COLO668 (cell line): ENCODE data around the gene FAM184A.
"Not testable (repeated sequence)": the region's sequence is repeated elsewhere in the genome, so short reads cannot be mapped to it uniquely, and the experiment has no call there.

Source experiments
- DNase-seq: peaks from one replicate; lab custom pipeline; 2025; ENCODE audit not compliant: unreplicated experiment; lab: John Stamatoyannopoulos, UW

FAM184A gene

DNA sequence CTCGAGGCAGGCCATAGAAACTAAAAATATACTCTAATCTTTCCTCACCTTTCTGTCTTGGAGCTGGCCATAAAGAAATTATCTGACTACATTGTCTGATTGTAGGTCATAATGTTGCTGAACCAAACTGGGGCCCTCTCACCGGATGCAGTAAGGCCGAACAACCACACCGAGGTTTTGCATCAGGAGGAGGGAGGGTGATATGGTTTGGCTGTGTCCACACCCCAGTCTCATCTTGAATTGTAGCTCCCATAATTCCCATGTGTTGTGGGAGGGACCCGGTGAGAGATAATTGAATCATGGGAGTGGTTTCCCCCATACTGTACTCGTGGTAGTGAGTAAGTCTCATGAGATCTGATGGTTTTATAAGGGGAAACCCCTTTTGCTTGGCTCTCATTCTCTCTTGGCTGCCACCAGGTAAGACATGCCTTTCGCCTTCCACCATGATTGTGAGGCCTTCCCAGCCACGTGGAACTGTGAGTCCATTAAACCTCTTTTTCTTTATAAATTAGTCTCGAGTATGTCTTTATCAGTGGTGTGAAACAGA lies 19.4 kb upstream of the FAM184A start:
- not testable (repeated sequence) for DNase-seq

DNA sequence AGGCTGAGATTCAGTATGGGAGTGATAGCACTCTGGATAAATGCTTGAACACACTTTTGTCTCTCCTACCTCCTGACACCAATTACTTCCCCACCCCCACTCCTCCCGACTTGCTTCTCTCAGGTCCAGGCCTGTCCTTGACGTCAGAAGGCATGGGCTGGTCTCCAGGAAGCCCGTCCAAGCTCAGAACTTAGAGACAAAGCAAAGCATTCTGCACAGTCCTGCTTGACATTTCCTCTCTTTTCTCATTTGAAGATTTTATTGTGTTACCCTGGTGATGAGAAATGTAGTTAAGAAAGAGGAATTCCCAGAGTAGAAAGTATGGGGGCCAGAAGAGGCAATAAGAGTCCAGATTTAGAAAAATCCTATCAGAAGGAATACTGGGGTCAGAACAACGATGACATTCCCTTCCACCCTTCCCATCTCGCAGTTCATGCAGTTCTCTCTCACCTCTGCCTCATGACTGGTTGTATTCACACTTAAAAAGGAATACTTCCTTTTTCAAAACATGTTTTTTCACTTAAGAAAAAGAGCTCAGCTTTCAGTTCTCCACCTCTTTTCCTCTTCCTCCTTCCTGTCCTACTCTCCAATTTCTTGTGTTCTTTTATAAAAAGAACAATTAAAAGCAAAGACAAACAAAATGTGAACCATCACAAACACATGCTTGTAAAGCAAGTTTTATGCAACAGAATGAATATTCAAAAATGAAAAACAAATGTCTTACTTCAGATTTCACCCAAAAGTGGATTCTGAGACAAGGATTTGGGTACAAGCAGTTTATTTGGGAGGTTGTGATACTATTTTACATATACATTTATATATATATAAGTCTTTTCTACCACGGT lies 18.5 kb upstream of the FAM184A start:
- no peak for DNase-seq

DNA sequence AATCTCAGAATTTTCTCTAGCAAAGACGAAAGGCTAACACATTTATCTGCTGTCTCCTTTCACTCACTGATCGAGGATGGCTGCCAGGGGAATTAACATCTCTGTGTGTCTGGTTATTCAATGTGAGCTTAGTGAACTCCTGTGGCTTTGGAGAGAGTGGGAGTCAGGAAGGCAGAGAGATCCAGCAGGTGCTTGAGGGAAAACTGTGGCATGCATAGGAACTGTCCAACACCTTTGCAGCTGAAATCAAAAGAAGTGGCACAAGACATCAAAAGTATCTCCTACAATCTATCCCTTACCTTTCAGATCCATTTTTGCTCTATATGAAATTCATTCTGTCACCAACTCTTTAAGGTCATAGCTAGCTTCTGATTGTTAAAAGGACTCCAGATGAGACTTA lies 11.8 kb upstream of the FAM184A start:
- no peak for DNase-seq

DNA sequence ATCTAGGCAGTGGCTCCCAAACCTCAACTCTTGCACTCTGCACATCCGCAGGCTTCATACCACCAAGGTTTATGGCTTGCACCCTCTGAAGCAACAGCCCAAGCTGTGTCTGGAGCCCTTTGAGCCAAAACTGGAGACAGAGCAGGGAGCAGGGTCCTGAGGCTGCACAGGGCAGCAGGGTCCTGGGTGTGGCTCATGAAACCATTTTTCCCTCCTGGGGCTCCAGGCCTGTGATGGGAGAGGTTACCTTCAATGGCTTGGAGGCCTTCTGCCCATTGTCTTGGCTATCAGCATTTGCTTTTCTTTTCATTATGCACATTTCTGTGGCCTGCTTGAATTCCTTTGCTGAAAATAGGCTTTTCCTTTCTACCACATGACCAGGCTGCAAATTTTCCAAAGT lies 6.3 kb upstream of the FAM184A start:
- DNase-seq: no peak

DNA sequence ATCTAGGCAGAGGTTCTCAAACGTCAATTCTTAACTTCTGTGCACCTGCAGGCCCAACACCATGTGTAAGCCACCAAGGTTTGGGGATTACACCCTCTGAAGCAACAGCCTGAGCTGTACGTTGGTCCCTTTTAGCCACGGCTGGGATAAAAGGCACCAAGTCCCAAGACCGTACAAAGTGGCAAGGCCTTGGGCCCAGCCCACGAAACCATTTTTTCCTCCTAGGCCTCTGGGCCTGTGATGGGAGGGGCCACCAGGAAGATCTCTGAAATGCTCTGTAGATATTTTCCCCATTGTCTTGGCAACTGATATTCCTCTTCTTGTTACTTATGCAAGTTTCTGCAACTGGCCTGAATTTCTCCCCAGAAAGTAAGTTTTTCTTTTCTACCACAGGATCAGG lies 4.5 kb upstream of the FAM184A start:
- DNase-seq: no peak

DNA sequence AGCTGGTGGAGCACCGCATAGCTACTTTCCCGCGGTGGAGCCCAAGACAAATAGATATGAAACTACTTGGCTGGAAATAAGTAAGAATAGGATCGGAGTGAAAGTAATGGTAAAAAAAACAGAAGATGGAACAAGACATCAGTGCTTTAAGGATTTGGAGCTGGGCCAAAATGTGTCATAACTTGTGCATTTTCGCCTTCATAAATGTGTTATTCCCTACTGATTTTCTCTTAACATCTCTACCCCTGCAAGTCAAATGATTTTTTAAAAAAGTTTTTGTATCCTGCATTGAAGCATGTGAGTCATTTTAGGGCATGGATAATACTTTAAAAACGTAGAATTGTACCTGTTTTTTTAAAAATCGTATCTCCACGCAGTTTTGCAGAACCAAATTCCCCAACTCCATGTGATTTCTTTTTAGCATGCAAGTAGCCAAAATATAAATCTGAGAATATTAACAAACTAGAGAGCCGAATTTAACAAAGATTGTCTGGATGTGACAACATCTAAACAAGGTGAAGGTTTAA lies 882 bp upstream of the FAM184A start:
- no peak for DNase-seq

DNA sequence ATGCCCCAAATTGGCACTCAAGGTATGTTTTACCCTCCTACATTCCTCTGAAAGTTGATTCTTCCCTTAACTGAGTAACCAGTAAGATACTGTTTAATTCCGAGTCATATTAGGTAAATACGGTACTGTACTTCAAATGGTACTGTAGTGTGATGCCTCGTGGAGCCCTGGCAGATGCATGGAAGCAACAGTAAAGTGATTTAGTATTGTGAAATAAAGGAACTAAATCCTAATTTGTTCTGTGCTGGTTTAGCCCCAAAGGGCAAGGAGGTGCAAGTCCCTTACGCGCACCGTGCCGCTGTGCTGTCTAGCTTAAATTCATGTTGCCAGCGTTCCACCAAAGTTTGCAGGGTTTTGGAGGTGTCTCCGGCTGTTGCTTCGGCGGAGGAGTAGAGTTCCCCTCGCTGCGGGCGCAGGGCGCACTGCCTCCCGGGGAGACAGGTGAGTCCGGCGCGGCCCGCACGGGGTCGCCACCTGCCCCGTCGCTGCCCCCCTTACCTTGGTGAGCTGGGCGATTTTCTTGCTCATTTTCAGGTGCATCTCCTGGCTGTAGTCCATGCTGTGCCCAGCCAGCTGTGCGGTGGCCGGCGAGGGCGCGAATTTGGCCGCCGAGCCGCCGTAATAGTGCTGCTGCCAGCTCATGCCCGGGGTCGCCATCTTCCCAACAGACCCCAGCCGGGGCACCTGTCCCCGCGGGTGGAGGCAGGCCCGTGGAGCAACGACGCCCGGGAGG lies 655 bp downstream of the FAM184A start:
- peak; percentile 71 for DNase-seq

DNA sequence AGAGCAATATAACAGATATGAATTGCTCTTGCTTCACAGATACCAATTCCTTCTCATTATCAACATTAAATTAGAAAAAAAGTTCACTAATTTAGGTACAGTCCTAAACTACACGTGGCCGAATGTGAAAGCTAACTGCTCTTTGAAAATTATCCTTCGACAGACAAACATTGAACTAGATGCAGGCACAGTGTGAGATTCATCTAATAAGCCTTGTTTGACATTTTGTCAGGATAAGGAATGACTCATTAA lies 1.1 kb downstream of the FAM184A start:
- no peak for DNase-seq

DNA sequence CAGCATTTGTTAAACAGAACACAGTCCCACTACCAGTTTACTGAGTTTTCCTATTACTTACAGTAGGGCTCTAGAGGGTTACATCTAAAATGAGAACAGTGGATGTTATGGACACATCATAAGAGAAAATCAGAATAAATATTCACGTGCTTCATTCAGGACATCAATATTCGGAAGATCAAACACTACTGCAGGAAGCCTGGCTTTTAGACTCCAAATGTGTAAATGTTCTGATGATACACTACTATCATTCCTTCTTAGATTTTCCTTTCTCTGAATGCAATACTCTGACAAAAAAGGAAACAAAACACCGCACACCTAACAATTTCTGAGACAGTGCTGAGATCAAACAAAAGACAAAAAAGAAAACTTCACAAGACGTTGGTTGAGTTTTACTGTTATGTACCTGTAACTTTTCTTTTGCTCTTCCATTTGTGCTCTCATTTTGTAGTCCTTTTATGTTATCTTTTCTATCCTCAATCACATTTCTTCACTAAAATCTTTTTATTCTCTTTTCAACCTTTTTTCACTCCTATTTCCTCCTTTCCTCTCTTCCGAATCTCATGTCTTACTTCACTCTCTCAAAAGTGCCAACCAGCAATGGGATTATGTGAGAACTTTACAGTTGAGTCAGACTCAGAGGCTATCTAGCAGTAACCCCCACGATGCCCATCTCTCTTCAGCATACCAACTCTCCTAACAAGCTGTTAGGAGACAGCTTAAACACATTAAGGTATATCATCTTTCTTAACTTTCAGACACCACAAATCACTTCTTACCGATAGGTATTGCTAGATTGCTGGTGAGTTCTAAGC lies 1.7 kb downstream of the FAM184A start:
- no peak for DNase-seq

DNA sequence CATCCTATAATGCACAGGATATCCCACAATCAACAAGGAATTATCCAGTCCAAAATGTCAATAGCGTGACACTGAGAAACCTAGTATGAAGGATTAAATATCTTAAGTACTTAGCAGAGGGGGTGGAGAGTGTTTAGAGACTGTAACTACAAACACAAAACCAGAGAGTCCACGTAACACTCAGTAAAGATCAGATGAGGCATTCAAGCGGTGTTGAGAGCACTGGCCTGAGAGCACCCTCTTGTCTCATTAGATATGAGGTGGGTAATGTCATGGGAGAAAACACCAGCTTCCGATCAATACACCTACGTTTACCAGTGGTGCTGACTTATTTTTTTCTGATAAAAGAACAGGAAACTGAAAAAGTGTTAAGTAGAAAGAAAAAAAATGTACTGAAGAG lies 2.3 kb downstream of the FAM184A start:
- no peak for DNase-seq

DNA sequence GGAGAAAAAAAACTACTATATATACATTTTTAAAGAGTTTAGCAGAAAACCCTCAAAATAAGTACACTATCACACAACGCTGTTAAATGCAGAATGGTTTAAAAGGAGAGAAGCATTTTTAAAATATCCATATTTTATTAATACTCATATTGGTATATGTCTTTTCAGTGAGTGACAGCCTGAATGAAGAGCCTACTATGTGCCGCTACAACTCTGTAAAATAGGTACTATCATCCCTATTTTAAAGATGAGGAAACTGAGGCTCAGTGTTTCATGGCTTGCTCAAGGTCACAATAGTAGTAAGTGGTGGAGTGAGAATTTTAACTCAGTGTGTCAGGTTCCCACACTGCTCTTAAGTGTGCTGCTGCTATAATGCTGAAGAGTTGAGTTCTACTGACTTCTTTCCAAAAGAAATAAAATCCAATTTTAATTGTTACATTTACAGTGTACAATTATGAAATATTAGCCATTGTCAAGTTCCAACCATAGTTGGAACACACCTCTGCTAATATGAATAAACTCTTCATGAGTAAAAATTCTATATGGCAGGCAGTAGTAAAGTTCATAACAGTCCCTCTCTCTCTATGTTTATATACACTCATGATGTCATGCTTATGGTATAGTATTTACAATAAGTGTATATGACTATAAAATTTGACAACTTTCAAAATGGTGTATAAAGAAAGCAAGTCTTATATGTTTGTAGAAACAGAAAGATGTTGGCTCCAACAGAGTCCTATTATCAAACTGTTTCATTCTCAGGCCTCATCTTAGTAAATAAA lies 3.1 kb downstream of the FAM184A start:
- DNase-seq: no peak

DNA sequence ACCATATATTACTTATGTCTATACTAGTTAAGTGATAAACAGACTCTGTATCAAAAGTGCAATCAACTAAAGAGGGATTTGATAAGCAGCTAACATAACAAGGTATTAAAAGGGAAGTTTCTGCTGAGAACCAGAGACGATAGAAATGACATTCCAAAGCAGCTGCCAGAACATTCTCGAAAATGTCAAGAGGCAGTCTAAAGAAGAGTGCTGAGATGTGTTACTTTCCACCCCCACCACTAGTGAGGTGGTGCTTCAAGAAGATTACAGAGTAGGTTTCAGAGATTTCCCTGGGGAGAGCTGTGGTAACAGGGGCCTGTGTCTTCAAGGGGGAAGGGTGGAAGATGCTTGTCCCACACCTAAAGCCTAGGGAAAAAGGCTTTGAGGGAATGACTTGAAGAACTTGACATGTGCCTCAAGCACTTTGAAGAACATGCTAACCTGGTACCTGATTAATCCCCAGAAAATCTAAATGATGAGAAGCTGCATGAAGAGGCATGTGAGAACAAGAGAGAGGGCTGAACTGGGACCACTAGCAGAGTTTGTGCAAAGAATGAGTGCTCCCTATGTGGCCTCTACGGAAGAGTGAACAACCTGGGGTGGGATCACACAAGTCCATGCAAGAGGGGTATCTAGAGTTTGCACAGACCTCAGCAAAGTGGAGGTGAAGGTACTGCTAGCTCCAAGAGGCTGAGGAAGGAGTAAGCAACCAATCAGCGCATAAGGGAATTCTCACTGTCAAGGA lies 5.0 kb downstream of the FAM184A start:
- DNase-seq: no peak

DNA sequence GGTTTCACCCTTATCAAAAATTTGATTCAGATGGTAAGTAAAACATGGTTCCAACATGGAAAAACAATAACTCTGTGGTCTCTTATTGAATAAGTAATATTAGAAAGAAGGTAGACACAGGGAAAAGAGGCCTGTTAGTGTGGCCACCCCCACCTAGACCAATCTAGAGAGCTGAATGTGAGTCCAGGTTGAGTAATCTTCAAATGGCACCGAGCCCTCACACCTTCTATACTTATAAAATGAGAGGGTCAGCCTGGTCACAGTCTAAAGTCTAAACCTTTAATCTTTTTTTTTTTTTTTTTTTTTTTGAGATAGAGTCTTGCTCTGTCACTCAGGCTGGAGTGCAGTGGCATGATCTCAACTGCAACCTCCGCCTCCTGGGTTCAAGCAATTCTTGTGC lies 6.9 kb downstream of the FAM184A start:
- no peak for DNase-seq

DNA sequence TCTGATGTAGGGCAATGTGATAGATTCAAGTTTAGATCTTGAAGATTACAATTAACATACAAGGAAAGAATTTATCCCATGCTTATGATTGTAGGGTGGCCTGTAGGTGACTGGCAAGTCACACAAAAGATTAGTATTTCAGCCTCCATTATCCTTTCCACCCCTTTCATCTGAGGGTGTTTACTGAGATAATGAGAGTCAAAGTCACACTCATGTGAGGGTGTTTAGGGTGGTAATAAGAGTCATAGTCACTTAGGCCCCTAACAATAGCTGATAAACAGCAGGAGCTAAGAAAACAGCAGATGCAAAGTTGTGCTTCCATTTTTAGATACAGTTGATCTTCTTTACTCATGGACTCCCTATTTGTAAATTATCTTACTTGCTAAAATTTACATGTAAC lies 11.4 kb downstream of the FAM184A start:
- DNase-seq: no peak

DNA sequence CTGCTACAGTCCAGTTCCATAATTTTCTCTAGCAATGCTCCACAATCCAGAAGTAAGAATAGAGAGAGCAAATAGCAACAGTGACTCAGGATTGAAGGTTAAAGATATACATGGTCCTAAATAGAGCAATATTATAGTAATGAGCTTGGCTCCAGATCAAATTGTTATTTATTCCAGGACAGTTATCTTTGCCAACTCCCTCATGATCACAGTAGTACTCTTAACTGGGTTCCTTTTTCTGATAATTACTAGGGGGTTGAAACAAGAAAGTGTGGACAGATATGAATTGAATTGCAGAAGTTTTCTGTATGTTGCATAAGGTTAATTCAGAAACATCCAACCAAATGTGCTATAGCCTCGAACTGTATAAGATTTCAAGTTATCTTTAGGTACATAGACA lies 11.9 kb downstream of the FAM184A start:
- DNase-seq: no peak

DNA sequence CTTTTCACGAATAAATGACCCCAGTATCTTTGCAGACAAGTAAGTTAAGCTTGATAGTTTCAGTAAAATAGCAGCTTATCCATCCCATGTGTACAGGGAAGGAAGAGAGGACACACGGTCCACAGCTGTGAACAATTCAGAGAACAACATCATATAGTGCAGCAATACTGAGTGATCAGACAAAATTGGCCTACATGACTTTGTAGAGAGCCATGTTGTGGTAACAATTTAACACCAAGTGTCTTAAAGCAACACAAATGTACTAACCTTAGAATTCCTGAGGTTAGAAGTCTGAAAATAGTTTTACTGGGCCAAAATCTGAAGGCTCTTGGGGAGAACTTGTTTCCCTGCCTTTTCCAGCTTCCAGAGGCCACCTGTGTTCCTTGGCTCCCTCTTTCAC lies 12.5 kb downstream of the FAM184A start:
- no peak for DNase-seq

DNA sequence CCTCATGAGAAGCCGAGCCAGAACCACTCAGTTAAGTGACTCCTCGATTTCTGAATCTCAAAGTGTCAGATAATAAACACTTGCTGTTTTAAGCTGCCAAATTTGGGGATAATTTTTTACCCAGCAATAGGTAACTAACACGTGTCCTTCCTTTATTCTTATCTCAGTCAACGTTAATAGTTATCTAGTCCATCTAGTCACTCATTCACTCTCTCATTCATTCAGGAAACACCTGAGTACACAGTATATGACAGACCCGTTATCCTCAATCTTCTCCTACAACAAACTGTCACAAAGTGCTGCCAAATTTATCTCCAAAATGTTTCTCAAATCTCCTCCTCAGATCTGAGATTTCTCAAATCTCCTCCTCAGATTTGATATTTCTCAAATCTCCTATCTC lies 13.1 kb downstream of the FAM184A start:
- DNase-seq: no peak

DNA sequence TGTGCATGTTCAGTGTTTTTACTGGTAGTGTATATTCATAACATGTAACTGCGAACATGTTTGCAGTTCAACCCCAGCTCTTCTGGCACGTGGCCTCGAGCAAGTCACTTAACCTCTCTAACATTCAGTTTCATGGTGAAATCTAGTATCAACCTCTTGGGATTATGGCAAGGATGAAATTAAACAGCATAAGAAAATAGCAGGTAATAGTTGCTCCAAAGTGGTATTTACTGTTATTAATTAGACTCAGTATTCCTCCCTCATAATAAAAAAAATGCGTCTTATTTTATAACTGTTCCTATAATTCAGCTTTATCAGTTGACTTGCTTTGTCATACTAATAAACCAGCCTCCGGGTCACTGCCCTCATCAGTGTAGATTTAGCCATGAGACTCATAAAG lies 15.0 kb downstream of the FAM184A start:
- DNase-seq: no peak

DNA sequence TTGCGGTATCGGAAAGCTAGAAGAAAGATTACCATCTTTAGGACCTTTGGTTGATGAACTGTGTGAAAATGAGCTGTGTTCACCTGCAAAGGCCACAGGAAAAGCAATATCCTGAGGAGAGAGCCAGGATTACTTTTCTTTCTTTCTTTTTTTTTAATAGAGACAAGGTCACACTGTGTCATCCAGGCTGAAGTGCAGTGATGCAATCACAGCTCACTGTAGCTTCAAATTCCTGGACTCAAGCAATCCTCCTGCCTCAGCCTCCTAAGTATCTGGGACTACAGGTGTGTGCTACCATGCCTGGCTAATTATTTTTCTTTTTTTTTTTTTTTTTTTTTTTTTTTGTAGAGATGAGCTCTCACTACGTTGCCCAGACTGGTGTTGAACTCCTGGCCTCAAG lies 17.2 kb downstream of the FAM184A start:
- DNase-seq: no peak
